Transverse colon (tissue), 4 donors: ENCODE results near the gene CKMT1A. TPM values are rescaled to one million over a fixed set of nuclear protein-coding genes. Genes with fewer than 3 reads are reported as not detected.
"Not testable (repeated sequence)": the region's sequence is repeated elsewhere in the genome, so short reads cannot be mapped to it uniquely, and the experiment has no call there.

Experiments
- DNase-seq: peaks from one replicate; pipeline ENCODE4 v3.0.0-alpha.2; 2019
- H3K27ac ChIP-seq, 4 donors: fragments of 200-600 bp; sonication (generic); 2 replicates each; pipeline ENCODE4 v1.5.1; 2016 to 2018; ENCODE audit warnings: inconsistent platforms in 4 of 4
- H3K27me3 ChIP-seq: fragments of 200-600 bp; sonication (generic); 2 replicates; pipeline ENCODE4 v1.5.1; 2017; ENCODE audit warnings: inconsistent platforms
- H3K36me3 ChIP-seq, 4 donors: fragments of 200-600 bp; sonication (generic); 2 replicates each; pipeline ENCODE4 v1.5.1; 2017 to 2019; ENCODE audit warnings: inconsistent platforms in 4 of 4
- H3K4me1 ChIP-seq, 4 donors: fragments of 200-600 bp; sonication (generic); 2 replicates each; pipeline ENCODE4 v1.5.1; 2017 to 2020; ENCODE audit warnings: inconsistent platforms in 4 of 4
- H3K4me3 ChIP-seq, 4 donors: fragments of 200-600 bp; sonication (generic); 1 replicate in 1 of 4; 2 replicates in 3 of 4; pipeline versions ENCODE4 v1.5.1 to v1.6.1; 2017 to 2019; ENCODE audit warnings: inconsistent platforms in 4 of 4
- H3K9me3 ChIP-seq, 2 donors: fragments of 200-600 bp; sonication (generic); 2 replicates each; pipeline ENCODE4 v1.5.1; 2017 to 2019; ENCODE audit warnings: inconsistent platforms in 2 of 2
- CTCF ChIP-seq, 5 experiments: fragments of 200-600 bp in 3 of 5; fragments of 450-650 bp in 2 of 5; sonication (generic) in 3 of 5; IDR thresholded peaks; 1 replicate in 2 of 5; 2 replicates in 3 of 5; pipeline ENCODE4 v1.5.1; 2016 to 2017; ENCODE audit warnings: antibody characterized with exemption in 5 of 5, inconsistent platforms in 3 of 5, mild to moderate bottlenecking in 2 of 5, moderate library complexity in 1 of 5
- EP300 ChIP-seq: sonication (generic); formaldehyde crosslinking; IDR thresholded peaks from one replicate; pipeline ENCODE4 v1.6.1; 2017; ENCODE audit warnings: antibody characterized with exemption, low read depth
- POLR2A ChIP-seq: fragments of 450-650 bp; IDR thresholded peaks from one replicate; pipeline ENCODE4 v1.6.1; 2016; ENCODE audit warnings: antibody characterized with exemption, mild to moderate bottlenecking, moderate library complexity
- POLR2AphosphoS5 ChIP-seq, 3 donors: sonication (generic); formaldehyde crosslinking; IDR thresholded peaks; one replicate each; pipeline ENCODE4 v1.6.1; 2016; ENCODE audit warnings: antibody characterized with exemption in 3 of 3
- WGBS, 2 donors: methylation state at CpG; one replicate each; pipeline ENCODE4 v1.1.5; 2018; ENCODE audit warnings: low coverage in 1 of 2; 5-methylcytosine and 5-hydroxymethylcytosine counted together
- in situ Hi-C, 4 donors: fragments of 200-750 bp; cut with MboI; loops; one replicate each; pipeline versions ENCODE4 v1.15.0 to v1.15.1; 2017; ENCODE audit warnings: low sequenced_read_pairs in 3 of 4, low pct_ligation_motif_present in 1 of 4, low pct_unique_long_range_greater_than_20kb in 1 of 4
- intact Hi-C: fragments of 100-400 bp; cut with DNase I; formaldehyde crosslinking; loops from one replicate; pipeline ENCODE4 v1.15.1; 2023; ENCODE audit warnings: low total_unique reads
- small RNA-seq, 4 donors: library from RNA; depleted of rRNA; stranded (forward); fragments of <200 nt; gene quantifications; one replicate each; pipeline ENCODE3, GENCODE V24; 2016
- total RNA-seq, 4 donors: library from RNA; depleted of rRNA; stranded (reverse); fragments of >200 nt; gene quantifications; one replicate each; pipeline ENCODE4 v1.1.0, GENCODE V29; 2016

Gene CKMT1A
- total RNA-seq, 4 donors from 2014 or later, result 103 to 213 (median 149) TPM

- H3K27ac ChIP-seq, result no peak overlapping the region
- no peak for TF ChIP-seq POLR2AphosphoS5 (IDR thresholded peaks at IDR 0.05)
- TF ChIP-seq EP300, result no peak
- TF ChIP-seq POLR2A, result no peak
- no peak for TF ChIP-seq CTCF (IDR thresholded peaks at IDR 0.05)
- intact Hi-C loops (no loop called here), in situ Hi-C loops (no loop called here)
- no peaks in the 10 kb centered on the region for H3K36me3 ChIP-seq
- 72 to 88% methylated on average over 4 to 6 of the region's 6 CpGs for WGBS, 2 donors
- H3K27me3 ChIP-seq, result no peaks in the 10 kb centered on the region
- H3K4me3 ChIP-seq, result no peak overlapping the region
- no peaks in the 10 kb centered on the region for H3K9me3 ChIP-seq
- no peaks in the 10 kb centered on the region for H3K4me1 ChIP-seq
- DNase-seq, result no peak
Measured at GRCh38 chr15:43735416-43735815, 41.8 kb downstream of the CKMT1A start.

- Histone ChIP-seq H3K4me3 (peak within 1 kb of the TSS; percentile 71 to 84 (median 78)), H3K27ac (peak within 1 kb of the TSS; percentile 92 to 98 (median 96)), H3K4me1 (peaks cover 19 to 44% (median 28%) of the 10 kb centered on the region in 4 donors)
- H3K27me3 ChIP-seq, H3K36me3 ChIP-seq, H3K9me3 ChIP-seq, intact Hi-C loops, in situ Hi-C loops: not testable (repeated sequence)
- DNase-seq, result peak; percentile 94
- 0% methylated on average over 20 of the region's 84 CpGs; no CpG with 5 or more reads in 1 of the 2 donors for WGBS, 2 donors
- TF ChIP-seq CTCF (IDR thresholded peaks at IDR 0.05), result peak; percentile 18 to 81 (median 22)
- peak; percentile 96 to 97 (median 97) for TF ChIP-seq POLR2AphosphoS5 (IDR thresholded peaks at IDR 0.05)
- TF ChIP-seq POLR2A, result peak; percentile 94
Measured at GRCh38 chr15:43746245-43746902, 52.7 kb downstream of the CKMT1A start, which contains the start of gene PDIA3. Gene PDIA3, plus strand, starts transcription at chr15:43746438. Its CDS starts 102 bp downstream, at chr15:43746540.

GRCh38 chr15:43746903-43747309 is 53.2 kb downstream of the CKMT1A start:
- DNase-seq, result peak; percentile 24
- 0% methylated on average over 1 to 12 of the region's 12 CpGs for WGBS, 2 donors
- TF ChIP-seq POLR2AphosphoS5 (IDR thresholded peaks at IDR 0.05), result peak in 1 of 3 donors; percentile 6
- peak overlapping the region; percentile 71 to 84 (median 78) for H3K4me3 ChIP-seq
- H3K4me1 ChIP-seq, result peaks cover 22 to 48% (median 29%) of the 10 kb centered on the region in 4 donors
- H3K27me3 ChIP-seq, H3K36me3 ChIP-seq, intact Hi-C loops, H3K9me3 ChIP-seq, in situ Hi-C loops: not testable (repeated sequence)
- peak overlapping the region; percentile 92 to 98 (median 96) for H3K27ac ChIP-seq

GRCh38 chr15:43748376-43748775 is 54.7 kb downstream of the CKMT1A start:
- no peaks in the 10 kb centered on the region for H3K9me3 ChIP-seq
- no peak for DNase-seq
- in situ Hi-C loops, result no loop called here
- H3K27me3 ChIP-seq, result no peaks in the 10 kb centered on the region
- 55 to 77% methylated on average over 3 of the region's 3 CpGs for WGBS, 2 donors
- peaks cover 22 to 54% (median 32%) of the 10 kb centered on the region in 4 donors for H3K4me1 ChIP-seq
- no peak for TF ChIP-seq EP300
- TF ChIP-seq POLR2A, result no peak
- peak overlapping the region in 1 of 4 donors; percentile 96 for H3K27ac ChIP-seq
- peak overlapping the region in 1 of 4 donors; percentile 13 for H3K4me3 ChIP-seq
- intact Hi-C loops, result no loop called here
- H3K36me3 ChIP-seq, result no peaks in the 10 kb centered on the region

Small RNA genes within 50 kb of the gene (small RNA-seq; reads per million reads assigned to genes)
- 0 reads per million in 4 donors for gene PDIA3P2
- gene RNU6-353P, result 0 reads per million in 4 donors
- 0 reads per million in 4 donors for gene RNU6-354P

Other genes with a start within 250 kb of the CKMT1A start
- gene TP53BP1, start 200.7 kb upstream of the CKMT1A start, total RNA-seq, result 10 to 100 TPM; 25.1 to 40.8 (median 33.7) TPM
- gene MAP1A, start 176.3 kb upstream of the CKMT1A start, total RNA-seq, result 10 to 100 TPM in 2 of 4 donors, 1 to 10 TPM in 2; 6.3 to 14.6 (median 9.8) TPM
- gene PPIP5K1, start 103.7 kb upstream of the CKMT1A start, total RNA-seq, result 100 to 1,000 TPM in 1 of 4 donors, 10 to 100 TPM in 3; 60.5 to 273 (median 84.0) TPM
- 100 to 1,000 TPM; 134 to 333 (median 187) TPM for gene CKMT1B, start 99.8 kb upstream of the CKMT1A start, total RNA-seq
- 10 to 100 TPM in 1 of 4 donors, 1 to 10 TPM in 1, under 1 TPM in 1, not detected in 1; 0.41 to 20.3 (median 1.4) TPM for gene STRC, start 75.1 kb upstream of the CKMT1A start, total RNA-seq
- 10 to 100 TPM in 2 of 4 donors, 1 to 10 TPM in 2; 4.9 to 58.1 (median 11.6) TPM for gene CATSPER2, start 45.0 kb upstream of the CKMT1A start, total RNA-seq
- gene PDIA3, start 52.6 kb downstream of the CKMT1A start, total RNA-seq, result 100 to 1,000 TPM in 2 of 4 donors, 10 to 100 TPM in 2; 29.5 to 115 (median 98.6) TPM
- 10 to 100 TPM in 3 of 4 donors, 1 to 10 TPM in 1; 4.4 to 59.4 (median 32.6) TPM for gene ELL3, start 83.1 kb downstream of the CKMT1A start, total RNA-seq
- gene SERF2, start 98.5 kb downstream of the CKMT1A start, total RNA-seq, result 1,000 to 10,000 TPM in 1 of 4 donors, 100 to 1,000 TPM in 3; 663 to 1,001 (median 825) TPM
- not detected for gene SERINC4, start 106.4 kb downstream of the CKMT1A start, total RNA-seq
- gene HYPK, start 106.7 kb downstream of the CKMT1A start, total RNA-seq, result 10 to 100 TPM; 10.6 to 41.1 (median 27.5) TPM
- gene MFAP1, start 130.8 kb downstream of the CKMT1A start, total RNA-seq, result 10 to 100 TPM in 3 of 4 donors, 1 to 10 TPM in 1; 9.8 to 32.9 (median 16.3) TPM
- 1 to 10 TPM in 2 of 4 donors, under 1 TPM in 1, not detected in 1; 0.20 to 4.8 (median 2.7) TPM for gene WDR76, start 133.1 kb downstream of the CKMT1A start, total RNA-seq